GM23338 (cell line): ENCODE results near the gene ACADVL.

Experiments used
- EZH2 ChIP-seq: fragments of 200-600 bp; sonication (generic); IDR thresholded peaks from one replicate; pipeline ENCODE4 v1.8.0; 2017; ENCODE audit warnings: antibody characterized with exemption, mild to moderate bottlenecking, low read depth; ENCODE audit not compliant: unreplicated experiment
- EZH2phosphoT487 ChIP-seq: fragments of 200-600 bp; sonication (generic); IDR thresholded peaks from one replicate; pipeline ENCODE4 v1.8.1; 2018; ENCODE audit warnings: antibody characterized with exemption; ENCODE audit not compliant: unreplicated experiment
- JUNB ChIP-seq: IDR thresholded peaks from one replicate; pipeline ENCODE4 v1.6.1; 2016; ENCODE audit warnings: antibody characterized with exemption; ENCODE audit not compliant: unreplicated experiment
- STAT1 ChIP-seq: IDR thresholded peaks from one replicate; pipeline ENCODE4 v1.6.1; 2016; ENCODE audit warnings: antibody characterized with exemption; ENCODE audit not compliant: unreplicated experiment
- TF ChIP-seq, protein P1 (sequence below), 2 experiments: fragments of 200-600 bp in 1 of 2; sonication (generic) in 1 of 2; conservative IDR thresholded peaks; 2 replicates each; pipeline versions ENCODE4 v1.5.1 to v1.6.1; 2016 to 2017; ENCODE audit warnings: antibody characterized with exemption in 2 of 2, low read depth in 2 of 2, mild to moderate bottlenecking in 2 of 2, moderate library complexity in 1 of 2
- TF ChIP-seq, protein P2 (sequence below): IDR thresholded peaks from one replicate; pipeline ENCODE4 v1.6.1; 2018; ENCODE audit warnings: antibody characterized with exemption; ENCODE audit not compliant: unreplicated experiment
- TF ChIP-seq, protein P3 (sequence below): IDR thresholded peaks from 2 replicates; pipeline ENCODE4 v1.6.1; 2016; ENCODE audit warnings: antibody characterized with exemption

DNA sequence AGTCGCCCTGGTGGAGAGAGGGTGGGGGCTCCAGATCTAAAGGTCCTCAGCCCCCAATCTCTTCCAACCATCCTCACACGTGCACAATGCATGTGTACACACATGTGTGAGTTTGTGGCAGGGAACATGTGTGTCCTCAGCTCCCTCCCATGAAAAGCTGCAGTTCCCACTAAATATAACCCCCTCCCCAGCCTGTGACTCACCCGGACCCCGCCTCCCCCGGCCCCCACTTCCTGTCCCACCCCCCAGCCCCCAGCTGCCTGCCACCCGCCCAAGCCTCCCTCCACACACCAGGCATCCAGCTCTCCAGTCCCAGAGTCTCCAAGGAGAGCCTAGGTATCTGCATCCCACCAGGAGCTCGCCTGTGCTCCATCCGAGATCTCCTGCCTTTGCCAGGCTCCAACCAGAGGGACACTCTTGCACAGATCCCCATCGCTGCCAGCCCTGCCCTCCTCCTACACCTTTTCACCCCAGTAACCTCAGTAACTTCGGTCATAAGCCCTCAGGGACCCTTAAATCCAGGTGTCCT is 4.0 kb upstream of the ACADVL start:
- TF ChIP-seq, protein P1, sequence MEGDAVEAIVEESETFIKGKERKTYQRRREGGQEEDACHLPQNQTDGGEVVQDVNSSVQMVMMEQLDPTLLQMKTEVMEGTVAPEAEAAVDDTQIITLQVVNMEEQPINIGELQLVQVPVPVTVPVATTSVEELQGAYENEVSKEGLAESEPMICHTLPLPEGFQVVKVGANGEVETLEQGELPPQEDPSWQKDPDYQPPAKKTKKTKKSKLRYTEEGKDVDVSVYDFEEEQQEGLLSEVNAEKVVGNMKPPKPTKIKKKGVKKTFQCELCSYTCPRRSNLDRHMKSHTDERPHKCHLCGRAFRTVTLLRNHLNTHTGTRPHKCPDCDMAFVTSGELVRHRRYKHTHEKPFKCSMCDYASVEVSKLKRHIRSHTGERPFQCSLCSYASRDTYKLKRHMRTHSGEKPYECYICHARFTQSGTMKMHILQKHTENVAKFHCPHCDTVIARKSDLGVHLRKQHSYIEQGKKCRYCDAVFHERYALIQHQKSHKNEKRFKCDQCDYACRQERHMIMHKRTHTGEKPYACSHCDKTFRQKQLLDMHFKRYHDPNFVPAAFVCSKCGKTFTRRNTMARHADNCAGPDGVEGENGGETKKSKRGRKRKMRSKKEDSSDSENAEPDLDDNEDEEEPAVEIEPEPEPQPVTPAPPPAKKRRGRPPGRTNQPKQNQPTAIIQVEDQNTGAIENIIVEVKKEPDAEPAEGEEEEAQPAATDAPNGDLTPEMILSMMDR (conservative IDR thresholded peaks at IDR 0.05; ENCODE audit: low read depth in 2 of 2) = no peak
- TF ChIP-seq, protein P2, sequence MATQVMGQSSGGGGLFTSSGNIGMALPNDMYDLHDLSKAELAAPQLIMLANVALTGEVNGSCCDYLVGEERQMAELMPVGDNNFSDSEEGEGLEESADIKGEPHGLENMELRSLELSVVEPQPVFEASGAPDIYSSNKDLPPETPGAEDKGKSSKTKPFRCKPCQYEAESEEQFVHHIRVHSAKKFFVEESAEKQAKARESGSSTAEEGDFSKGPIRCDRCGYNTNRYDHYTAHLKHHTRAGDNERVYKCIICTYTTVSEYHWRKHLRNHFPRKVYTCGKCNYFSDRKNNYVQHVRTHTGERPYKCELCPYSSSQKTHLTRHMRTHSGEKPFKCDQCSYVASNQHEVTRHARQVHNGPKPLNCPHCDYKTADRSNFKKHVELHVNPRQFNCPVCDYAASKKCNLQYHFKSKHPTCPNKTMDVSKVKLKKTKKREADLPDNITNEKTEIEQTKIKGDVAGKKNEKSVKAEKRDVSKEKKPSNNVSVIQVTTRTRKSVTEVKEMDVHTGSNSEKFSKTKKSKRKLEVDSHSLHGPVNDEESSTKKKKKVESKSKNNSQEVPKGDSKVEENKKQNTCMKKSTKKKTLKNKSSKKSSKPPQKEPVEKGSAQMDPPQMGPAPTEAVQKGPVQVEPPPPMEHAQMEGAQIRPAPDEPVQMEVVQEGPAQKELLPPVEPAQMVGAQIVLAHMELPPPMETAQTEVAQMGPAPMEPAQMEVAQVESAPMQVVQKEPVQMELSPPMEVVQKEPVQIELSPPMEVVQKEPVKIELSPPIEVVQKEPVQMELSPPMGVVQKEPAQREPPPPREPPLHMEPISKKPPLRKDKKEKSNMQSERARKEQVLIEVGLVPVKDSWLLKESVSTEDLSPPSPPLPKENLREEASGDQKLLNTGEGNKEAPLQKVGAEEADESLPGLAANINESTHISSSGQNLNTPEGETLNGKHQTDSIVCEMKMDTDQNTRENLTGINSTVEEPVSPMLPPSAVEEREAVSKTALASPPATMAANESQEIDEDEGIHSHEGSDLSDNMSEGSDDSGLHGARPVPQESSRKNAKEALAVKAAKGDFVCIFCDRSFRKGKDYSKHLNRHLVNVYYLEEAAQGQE = no peak
- TF ChIP-seq EZH2 = no peak
- TF ChIP-seq EZH2phosphoT487 = no peak
- no peak for TF ChIP-seq JUNB
- TF ChIP-seq STAT1 = no peak
- TF ChIP-seq, protein P3, sequence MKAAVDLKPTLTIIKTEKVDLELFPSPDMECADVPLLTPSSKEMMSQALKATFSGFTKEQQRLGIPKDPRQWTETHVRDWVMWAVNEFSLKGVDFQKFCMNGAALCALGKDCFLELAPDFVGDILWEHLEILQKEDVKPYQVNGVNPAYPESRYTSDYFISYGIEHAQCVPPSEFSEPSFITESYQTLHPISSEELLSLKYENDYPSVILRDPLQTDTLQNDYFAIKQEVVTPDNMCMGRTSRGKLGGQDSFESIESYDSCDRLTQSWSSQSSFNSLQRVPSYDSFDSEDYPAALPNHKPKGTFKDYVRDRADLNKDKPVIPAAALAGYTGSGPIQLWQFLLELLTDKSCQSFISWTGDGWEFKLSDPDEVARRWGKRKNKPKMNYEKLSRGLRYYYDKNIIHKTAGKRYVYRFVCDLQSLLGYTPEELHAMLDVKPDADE = no peak
